HepG2 (cell line): ENCODE measurements around the gene RSBN1. TPM values are rescaled to one million over a fixed set of nuclear protein-coding genes. Genes with fewer than 3 reads are reported as not detected.

Source experiments
- CC2D1A ChIP-seq: sonication (generic); formaldehyde crosslinking; IDR thresholded peaks from 2 replicates; pipeline ENCODE4 v1.8.1; 2023; ENCODE audit warnings: mild to moderate bottlenecking, missing genetic modification reagents
- FOXJ3 ChIP-seq: sonication (generic); formaldehyde crosslinking; IDR thresholded peaks from 2 replicates; pipeline ENCODE4 v1.4.0; 2020; ENCODE audit warnings: missing genetic modification reagents, mild to moderate bottlenecking, borderline replicate concordance
- HOXA5 ChIP-seq: sonication (generic); formaldehyde crosslinking; IDR thresholded peaks from 2 replicates; pipeline ENCODE4 v1.4.0; 2020; ENCODE audit warnings: missing genetic modification reagents
- MED8 ChIP-seq: sonication (generic); formaldehyde crosslinking; IDR thresholded peaks from 2 replicates; pipeline ENCODE4 v1.8.1; 2023; ENCODE audit warnings: mild to moderate bottlenecking, missing genetic modification reagents; ENCODE audit not compliant: insufficient replicate concordance
- PHF20 ChIP-seq: sonication (generic); formaldehyde crosslinking; IDR thresholded peaks from 2 replicates; pipeline ENCODE4 v1.5.0; 2020; ENCODE audit warnings: mild to moderate bottlenecking, missing genetic modification reagents
- THAP9 ChIP-seq: sonication (generic); formaldehyde crosslinking; IDR thresholded peaks from 2 replicates; pipeline ENCODE4; 2020; ENCODE audit warnings: missing genetic modification reagents, mild to moderate bottlenecking, borderline replicate concordance
- ZMYM4 ChIP-seq: sonication (generic); formaldehyde crosslinking; IDR thresholded peaks from 2 replicates; pipeline ENCODE4 v1.8.1; 2023; ENCODE audit warnings: mild to moderate bottlenecking, missing genetic modification reagents
- ZNF274 ChIP-seq: sonication (generic); formaldehyde crosslinking; IDR thresholded peaks from 2 replicates; pipeline ENCODE4 v1.5.1; 2020; ENCODE audit warnings: mild to moderate bottlenecking, missing genetic modification reagents
- ZNF292 ChIP-seq: sonication (generic); formaldehyde crosslinking; IDR thresholded peaks from 2 replicates; pipeline ENCODE4 v1.8.1; 2022; ENCODE audit warnings: mild to moderate bottlenecking, low read depth, missing genetic modification reagents, borderline replicate concordance
- ZNF496 ChIP-seq: sonication (generic); formaldehyde crosslinking; IDR thresholded peaks from 2 replicates; pipeline ENCODE4 v1.8.1; 2023; ENCODE audit warnings: mild to moderate bottlenecking, moderate library complexity, missing genetic modification reagents; ENCODE audit not compliant: insufficient replicate concordance
- ZNF607 ChIP-seq: sonication (generic); formaldehyde crosslinking; IDR thresholded peaks from 2 replicates; pipeline ENCODE4 v1.5.1; 2020; ENCODE audit warnings: missing genetic modification reagents, mild to moderate bottlenecking, borderline replicate concordance
- ZNF704 ChIP-seq: sonication (generic); formaldehyde crosslinking; IDR thresholded peaks from 2 replicates; pipeline ENCODE4 v1.8.1; 2023; ENCODE audit warnings: mild to moderate bottlenecking, inconsistent platforms, moderate library complexity, missing genetic modification reagents, borderline replicate concordance
- polyA plus RNA-seq, 8 experiments: library from polyadenylated mRNA; depleted of rRNA in 3 of 8; stranded (reverse) in 7 of 8; unstranded in 1 of 8; fragments of >200 nt; fragmentation: Illumina TruSeq in 4 of 8; extraction: Trizol in 4 of 8; gene quantifications; 2 replicates each; pipeline versions ENCODE4 v1.2.1 to v1.2.3, GENCODE V29; 2011 to 2016; ENCODE audit warnings: low read depth in 4 of 8, missing spikeins in 1 of 8, mixed read lengths in 1 of 8; ENCODE audit not compliant: insufficient read depth in 1 of 8
- total RNA-seq, 5 experiments: library from RNA; depleted of rRNA; stranded (reverse); fragments of >200 nt; fragmentation: Illumina TruSeq; extraction: Trizol; gene quantifications; 2 replicates each; pipeline ENCODE4 v1.2.3, GENCODE V29; 2016; ENCODE audit warnings: low read depth in 1 of 5
- TF ChIP-seq, protein P1 (sequence below): sonication (generic); formaldehyde crosslinking; IDR thresholded peaks from 2 replicates; pipeline ENCODE4 v1.4.0; 2020; ENCODE audit warnings: low read depth, missing genetic modification reagents
- TF ChIP-seq, protein P2 (sequence below): IDR thresholded peaks from 2 replicates; pipeline ENCODE4 v1.6.1; 2016; ENCODE audit warnings: mild to moderate bottlenecking, missing biosample characterization, missing genetic modification reagents
- TF ChIP-seq, protein P3 (sequence below): IDR thresholded peaks from 2 replicates; pipeline ENCODE4 v1.6.1; 2016; ENCODE audit warnings: missing compliant biosample characterization, missing genetic modification reagents, borderline replicate concordance

Gene RSBN1
- total and polyA plus RNA-seq, 2 of the 13 experiments (the other 11 are each of a cell fraction or from before 2014, with no cell fraction given): 8.3 to 10.4 TPM

DNA sequence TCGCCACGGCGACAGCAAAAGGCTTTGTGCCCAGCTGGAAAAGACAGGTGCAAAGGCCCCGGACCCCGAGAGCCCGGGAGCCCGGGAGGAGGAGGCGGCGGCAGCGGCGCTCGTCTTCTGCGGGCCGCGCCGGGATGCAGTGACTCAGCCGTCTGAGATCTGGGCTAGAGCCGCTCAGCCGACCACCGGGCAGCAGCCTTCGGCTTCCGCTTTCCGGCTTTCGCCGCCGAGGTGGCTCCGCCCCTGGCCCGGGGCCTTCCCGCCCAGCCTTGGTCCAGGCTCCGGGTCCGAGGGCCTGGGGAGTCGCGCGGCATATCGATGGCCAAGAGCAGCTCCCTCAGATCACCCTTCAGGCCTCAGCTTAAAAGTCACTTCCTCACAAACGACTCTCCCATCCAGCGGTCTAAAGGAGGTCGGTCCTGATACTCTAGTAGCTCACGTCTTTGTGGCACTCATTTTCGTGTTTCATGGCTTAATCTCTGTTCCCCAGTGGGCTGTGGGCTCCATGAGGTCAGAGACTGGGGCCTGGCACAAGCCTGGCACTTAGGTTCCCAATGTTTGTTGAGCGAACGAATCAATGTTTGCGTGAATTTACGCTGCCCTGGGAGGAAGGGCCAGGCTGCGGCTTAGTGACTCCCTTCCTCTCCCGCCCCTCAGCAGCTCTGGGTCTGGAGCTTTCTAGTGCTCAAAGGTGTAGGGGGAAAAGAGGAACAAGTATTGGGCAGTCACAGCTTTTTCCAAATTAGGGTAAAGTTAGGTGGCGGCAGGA, 52.8 kb downstream of the RSBN1 start, which contains the start of gene PHTF1 (continued):
- TF ChIP-seq, protein P1, sequence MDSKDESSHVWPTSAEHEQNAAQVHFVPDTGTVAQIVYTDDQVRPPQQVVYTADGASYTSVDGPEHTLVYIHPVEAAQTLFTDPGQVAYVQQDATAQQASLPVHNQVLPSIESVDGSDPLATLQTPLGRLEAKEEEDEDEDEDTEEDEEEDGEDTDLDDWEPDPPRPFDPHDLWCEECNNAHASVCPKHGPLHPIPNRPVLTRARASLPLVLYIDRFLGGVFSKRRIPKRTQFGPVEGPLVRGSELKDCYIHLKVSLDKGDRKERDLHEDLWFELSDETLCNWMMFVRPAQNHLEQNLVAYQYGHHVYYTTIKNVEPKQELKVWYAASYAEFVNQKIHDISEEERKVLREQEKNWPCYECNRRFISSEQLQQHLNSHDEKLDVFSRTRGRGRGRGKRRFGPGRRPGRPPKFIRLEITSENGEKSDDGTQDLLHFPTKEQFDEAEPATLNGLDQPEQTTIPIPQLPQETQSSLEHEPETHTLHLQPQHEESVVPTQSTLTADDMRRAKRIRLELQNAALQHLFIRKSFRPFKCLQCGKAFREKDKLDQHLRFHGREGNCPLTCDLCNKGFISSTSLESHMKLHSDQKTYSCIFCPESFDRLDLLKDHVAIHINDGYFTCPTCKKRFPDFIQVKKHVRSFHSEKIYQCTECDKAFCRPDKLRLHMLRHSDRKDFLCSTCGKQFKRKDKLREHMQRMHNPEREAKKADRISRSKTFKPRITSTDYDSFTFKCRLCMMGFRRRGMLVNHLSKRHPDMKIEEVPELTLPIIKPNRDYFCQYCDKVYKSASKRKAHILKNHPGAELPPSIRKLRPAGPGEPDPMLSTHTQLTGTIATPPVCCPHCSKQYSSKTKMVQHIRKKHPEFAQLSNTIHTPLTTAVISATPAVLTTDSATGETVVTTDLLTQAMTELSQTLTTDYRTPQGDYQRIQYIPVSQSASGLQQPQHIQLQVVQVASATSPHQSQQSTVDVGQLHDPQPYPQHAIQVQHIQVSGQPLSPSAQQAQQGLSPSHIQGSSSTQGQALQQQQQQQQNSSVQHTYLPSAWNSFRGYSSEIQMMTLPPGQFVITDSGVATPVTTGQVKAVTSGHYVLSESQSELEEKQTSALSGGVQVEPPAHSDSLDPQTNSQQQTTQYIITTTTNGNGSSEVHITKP: no peak
- TF ChIP-seq HOXA5 (CRISPR knock-in tag): peak; percentile 62; the same call in 1 of the 2 replicates
- TF ChIP-seq FOXJ3 (CRISPR knock-in tag): peak; percentile 61; the same call in 1 of the 2 replicates
- TF ChIP-seq, protein P2, sequence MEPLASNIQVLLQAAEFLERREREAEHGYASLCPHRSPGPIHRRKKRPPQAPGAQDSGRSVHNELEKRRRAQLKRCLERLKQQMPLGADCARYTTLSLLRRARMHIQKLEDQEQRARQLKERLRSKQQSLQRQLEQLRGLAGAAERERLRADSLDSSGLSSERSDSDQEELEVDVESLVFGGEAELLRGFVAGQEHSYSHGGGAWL (CRISPR knock-in tag): peak; percentile 1; the same call in 1 of the 2 replicates
- peak; percentile 82; the same call in 1 of the 2 replicates for TF ChIP-seq ZNF607 (CRISPR knock-in tag)
- no peak for TF ChIP-seq CC2D1A (CRISPR knock-in tag)
- TF ChIP-seq PHF20 (CRISPR knock-in tag): 0 out of 2 replicates have a peak, but pooled peaks have one; percentile 27
- TF ChIP-seq, protein P3, sequence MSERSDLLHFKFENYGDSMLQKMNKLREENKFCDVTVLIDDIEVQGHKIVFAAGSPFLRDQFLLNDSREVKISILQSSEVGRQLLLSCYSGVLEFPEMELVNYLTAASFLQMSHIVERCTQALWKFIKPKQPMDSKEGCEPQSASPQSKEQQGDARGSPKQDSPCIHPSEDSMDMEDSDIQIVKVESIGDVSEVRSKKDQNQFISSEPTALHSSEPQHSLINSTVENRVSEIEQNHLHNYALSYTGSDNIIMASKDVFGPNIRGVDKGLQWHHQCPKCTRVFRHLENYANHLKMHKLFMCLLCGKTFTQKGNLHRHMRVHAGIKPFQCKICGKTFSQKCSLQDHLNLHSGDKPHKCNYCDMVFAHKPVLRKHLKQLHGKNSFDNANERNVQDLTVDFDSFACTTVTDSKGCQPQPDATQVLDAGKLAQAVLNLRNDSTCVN (CRISPR knock-in tag): peak; percentile 45; the same call in 1 of the 2 replicates
- peak; percentile 27 for TF ChIP-seq MED8
- TF ChIP-seq ZNF274 (CRISPR knock-in tag): peak; percentile 16; the same call in 1 of the 2 replicates
- TF ChIP-seq ZNF292: peak; percentile 31
- peak; percentile 76; the same call in 1 of the 2 replicates for TF ChIP-seq THAP9 (CRISPR knock-in tag)
- peak; percentile 25; the same call in 1 of the 2 replicates for TF ChIP-seq ZMYM4 (CRISPR knock-in tag)
- no peak for TF ChIP-seq ZNF496 (CRISPR knock-in tag)
- TF ChIP-seq ZNF704: 0 out of 2 replicates have a peak, but pooled peaks have one; percentile 27
